Nephron progenitor cell (in vitro differentiated cells): ENCODE data around the gene SELENOO.
A peak's percentile ranks its signal among the peaks of the same experiment; 100 is the strongest.
"Not testable (repeated sequence)": the region's sequence is repeated elsewhere in the genome, so short reads cannot be mapped to it uniquely, and the experiment has no call there.

Experiments used
- DNase-seq: peaks from one replicate; pipeline ENCODE4 v3.0.0; 2021
- H3K27ac Mint-ChIP-seq: 2 replicates; pipeline ENCODE4 v1.8.0; 2021; ENCODE audit warnings: mild to moderate bottlenecking, moderate library complexity, mixed read lengths
- H3K27me3 Mint-ChIP-seq: 2 replicates; pipeline ENCODE4 v1.8.0; 2021; ENCODE audit warnings: mild to moderate bottlenecking, low read depth, mixed read lengths; ENCODE audit not compliant: poor library complexity
- H3K36me3 Mint-ChIP-seq: 2 replicates; pipeline ENCODE4 v1.8.0; 2021; ENCODE audit warnings: low read depth, mixed read lengths
- H3K4me1 Mint-ChIP-seq: 2 replicates; pipeline ENCODE4 v1.8.0; 2021; ENCODE audit warnings: mixed read lengths
- H3K4me3 Mint-ChIP-seq: 2 replicates; pipeline ENCODE4 v1.8.0; 2021; ENCODE audit warnings: mild to moderate bottlenecking, moderate library complexity, mixed read lengths
- H3K9me3 Mint-ChIP-seq: 2 replicates; pipeline ENCODE4 v1.8.0; 2021; ENCODE audit warnings: mild to moderate bottlenecking, moderate library complexity, mixed read lengths
- TF ChIP-seq, protein P1 (sequence below): fragments of 200-600 bp; sonication (generic); IDR thresholded peaks from 2 replicates; pipeline ENCODE4 v1.5.0; 2021; ENCODE audit warnings: antibody characterized with exemption

The SELENOO gene

DNA sequence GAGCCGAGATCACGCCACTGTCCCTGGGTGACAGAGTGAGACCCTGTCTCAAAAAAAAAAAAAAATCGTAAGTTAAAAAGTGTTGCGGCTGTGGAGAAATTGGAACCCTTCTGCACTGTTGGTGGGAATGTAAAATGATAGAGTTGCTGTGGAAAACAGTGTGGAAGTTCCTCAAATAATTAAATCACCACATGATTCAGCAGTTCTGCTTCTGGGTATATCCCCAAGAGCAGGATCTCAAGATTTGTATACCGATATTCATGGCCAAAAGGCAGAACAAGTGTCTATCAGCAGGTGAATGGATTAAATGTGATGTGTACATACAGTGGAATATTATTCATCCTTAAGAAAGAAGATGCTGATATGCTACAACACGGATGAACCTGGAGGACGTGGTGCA is 3.8 kb downstream of the SELENOO start:
- H3K36me3 Mint-ChIP-seq: peaks cover 40% of the 10 kb centered on the region
- H3K27me3 Mint-ChIP-seq: no peaks in the 10 kb centered on the region
- H3K27ac Mint-ChIP-seq: no peak overlapping the region
- H3K9me3 Mint-ChIP-seq: peaks cover 14% of the 10 kb centered on the region
- H3K4me3 Mint-ChIP-seq: no peak overlapping the region
- H3K4me1 Mint-ChIP-seq: peaks cover 32% of the 10 kb centered on the region
- DNase-seq: no peak
- TF ChIP-seq, protein P1, sequence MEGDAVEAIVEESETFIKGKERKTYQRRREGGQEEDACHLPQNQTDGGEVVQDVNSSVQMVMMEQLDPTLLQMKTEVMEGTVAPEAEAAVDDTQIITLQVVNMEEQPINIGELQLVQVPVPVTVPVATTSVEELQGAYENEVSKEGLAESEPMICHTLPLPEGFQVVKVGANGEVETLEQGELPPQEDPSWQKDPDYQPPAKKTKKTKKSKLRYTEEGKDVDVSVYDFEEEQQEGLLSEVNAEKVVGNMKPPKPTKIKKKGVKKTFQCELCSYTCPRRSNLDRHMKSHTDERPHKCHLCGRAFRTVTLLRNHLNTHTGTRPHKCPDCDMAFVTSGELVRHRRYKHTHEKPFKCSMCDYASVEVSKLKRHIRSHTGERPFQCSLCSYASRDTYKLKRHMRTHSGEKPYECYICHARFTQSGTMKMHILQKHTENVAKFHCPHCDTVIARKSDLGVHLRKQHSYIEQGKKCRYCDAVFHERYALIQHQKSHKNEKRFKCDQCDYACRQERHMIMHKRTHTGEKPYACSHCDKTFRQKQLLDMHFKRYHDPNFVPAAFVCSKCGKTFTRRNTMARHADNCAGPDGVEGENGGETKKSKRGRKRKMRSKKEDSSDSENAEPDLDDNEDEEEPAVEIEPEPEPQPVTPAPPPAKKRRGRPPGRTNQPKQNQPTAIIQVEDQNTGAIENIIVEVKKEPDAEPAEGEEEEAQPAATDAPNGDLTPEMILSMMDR: no peak

DNA sequence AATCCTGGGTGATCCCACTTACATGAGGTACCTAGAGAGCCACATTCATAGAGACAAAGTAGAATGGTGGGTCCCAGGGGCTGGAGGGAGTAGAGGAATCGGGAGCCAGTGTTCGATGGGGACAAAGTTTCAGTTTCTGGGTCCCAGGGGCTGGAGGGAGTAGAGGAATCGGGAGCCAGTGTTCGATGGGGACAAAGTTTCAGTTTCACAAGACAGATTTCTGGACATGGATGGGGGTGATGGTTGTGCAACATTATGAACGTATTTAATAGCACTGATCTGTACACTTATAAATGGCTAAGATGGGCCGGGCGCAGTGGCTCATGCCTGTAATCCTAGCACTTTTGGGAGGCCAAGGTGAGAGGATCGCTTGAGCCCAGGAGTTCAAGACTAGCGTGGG is 4.2 kb downstream of the SELENOO start:
- H3K27ac Mint-ChIP-seq, DNase-seq, H3K27me3 Mint-ChIP-seq, H3K4me3 Mint-ChIP-seq: not testable (repeated sequence)
- Mint-ChIP-seq H3K4me1 (peaks cover 36% of the 10 kb centered on the region), H3K9me3 (peaks cover 14% of the 10 kb centered on the region), H3K36me3 (peaks cover 44% of the 10 kb centered on the region)

DNA sequence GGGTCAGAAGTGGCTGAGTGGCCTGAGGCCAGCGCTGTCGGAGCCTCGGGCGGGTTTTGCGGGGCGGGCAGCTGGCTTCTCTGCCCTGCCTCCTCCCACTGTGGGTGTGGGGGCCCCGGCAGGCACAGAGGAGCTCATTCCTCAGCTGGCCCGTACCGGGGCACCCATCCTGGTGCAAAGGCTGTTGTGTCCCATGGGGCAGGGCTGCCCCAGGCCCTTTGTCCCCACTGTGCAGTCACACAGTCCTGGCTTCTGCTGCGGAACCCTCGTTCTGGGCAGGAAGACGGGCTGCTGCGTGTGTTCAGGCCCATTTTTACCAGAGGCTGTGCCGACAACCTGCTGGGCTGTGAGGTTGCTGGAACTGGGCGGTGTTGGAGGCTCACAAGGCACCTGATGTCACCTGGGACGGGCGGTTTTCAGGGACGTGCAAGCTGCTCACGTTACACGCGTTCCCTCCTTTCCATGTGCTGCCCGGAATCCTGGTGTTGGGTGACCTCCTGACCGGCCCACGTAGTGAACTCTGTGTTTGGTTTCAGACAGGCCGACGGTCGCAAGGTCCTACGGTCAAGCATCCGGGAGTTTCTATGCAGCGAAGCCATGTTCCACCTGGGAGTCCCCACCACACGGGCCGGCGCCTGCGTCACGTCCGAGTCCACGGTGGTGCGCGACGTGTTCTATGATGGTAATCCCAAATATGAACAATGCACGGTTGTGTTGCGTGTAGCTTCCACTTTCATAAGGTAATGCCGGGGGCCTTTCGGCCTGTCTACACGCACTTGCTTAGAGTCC is 5.2 kb downstream of the SELENOO start:
- Mint-ChIP-seq H3K4me3 (no peak overlapping the region), H3K9me3 (peaks cover 14% of the 10 kb centered on the region), H3K36me3 (peaks cover 47% of the 10 kb centered on the region), H3K4me1 (peaks cover 36% of the 10 kb centered on the region), H3K27me3 (no peaks in the 10 kb centered on the region), H3K27ac (peak overlapping the region; percentile 84)
- DNase-seq: no peak
- TF ChIP-seq, protein P1: no peak

DNA sequence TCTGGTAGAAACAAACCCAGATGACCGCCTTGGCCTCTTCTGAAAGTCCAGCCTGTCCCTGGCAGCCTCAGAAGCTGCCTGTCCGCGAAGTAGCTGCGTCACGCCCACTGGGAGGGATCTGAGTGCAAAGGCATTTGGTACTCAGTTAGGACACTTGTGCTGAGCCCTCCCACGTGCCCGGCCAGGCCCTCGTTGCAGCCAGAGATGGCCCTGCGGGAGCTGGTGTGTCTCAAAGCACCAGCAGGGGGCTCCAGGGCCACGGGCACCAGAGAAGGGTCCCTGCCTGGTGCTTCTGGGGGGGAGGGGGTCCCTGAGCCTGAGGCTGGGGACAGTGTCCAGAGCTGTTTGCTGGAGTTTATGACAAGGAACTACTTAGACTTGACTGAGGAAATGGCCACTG is 5.8 kb downstream of the SELENOO start:
- Mint-ChIP-seq H3K4me1 (peaks cover 36% of the 10 kb centered on the region), H3K36me3 (peaks cover 52% of the 10 kb centered on the region), H3K27ac (peak overlapping the region; percentile 84), H3K27me3 (no peaks in the 10 kb centered on the region), H3K4me3 (no peak overlapping the region), H3K9me3 (peaks cover 14% of the 10 kb centered on the region)
- TF ChIP-seq, protein P1: peak; percentile 55
- peak; percentile 67 for DNase-seq

DNA sequence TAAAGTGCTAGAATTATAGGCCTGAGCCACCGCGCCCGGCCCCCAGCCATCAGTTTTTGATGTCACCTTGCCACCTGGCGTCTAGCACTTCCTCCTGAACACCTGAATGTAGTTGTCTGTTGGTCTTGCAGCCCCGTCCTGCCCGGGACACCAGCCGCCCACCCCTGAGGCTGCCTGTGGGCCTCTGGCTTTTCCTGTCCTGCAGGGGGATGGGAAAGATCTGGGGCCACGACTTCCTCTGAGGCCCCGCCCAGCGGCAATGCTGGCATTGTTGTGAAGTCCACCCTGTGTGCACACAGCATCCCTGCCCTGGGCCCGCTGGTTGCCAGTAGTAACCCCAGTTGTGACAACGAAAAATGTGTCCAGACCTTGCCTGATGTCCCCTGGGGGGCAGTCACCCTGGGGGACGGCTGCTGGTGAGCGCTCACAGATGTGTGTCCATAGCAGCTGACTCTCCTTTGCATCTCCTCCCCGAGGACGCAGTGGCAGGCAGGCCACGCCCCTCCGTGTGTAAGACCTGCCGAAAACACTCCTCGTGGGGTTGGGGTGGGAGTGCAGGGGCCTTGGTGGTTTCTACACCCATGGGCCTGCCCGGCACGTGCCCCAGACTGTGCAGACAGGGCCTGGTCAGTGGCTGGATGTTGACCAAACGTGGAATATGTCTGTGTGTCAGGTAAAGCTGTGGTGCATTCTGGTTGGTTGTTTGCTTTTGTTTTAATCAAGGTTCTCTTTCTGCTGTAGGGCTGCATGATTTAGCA is 6.8 kb downstream of the SELENOO start:
- Mint-ChIP-seq H3K4me3 (no peak overlapping the region), H3K4me1 (peaks cover 27% of the 10 kb centered on the region), H3K27ac (no peak overlapping the region), H3K27me3 (no peaks in the 10 kb centered on the region), H3K9me3 (peaks cover 13% of the 10 kb centered on the region), H3K36me3 (peaks cover 53% of the 10 kb centered on the region)
- TF ChIP-seq, protein P1: no peak
- no peak for DNase-seq

DNA sequence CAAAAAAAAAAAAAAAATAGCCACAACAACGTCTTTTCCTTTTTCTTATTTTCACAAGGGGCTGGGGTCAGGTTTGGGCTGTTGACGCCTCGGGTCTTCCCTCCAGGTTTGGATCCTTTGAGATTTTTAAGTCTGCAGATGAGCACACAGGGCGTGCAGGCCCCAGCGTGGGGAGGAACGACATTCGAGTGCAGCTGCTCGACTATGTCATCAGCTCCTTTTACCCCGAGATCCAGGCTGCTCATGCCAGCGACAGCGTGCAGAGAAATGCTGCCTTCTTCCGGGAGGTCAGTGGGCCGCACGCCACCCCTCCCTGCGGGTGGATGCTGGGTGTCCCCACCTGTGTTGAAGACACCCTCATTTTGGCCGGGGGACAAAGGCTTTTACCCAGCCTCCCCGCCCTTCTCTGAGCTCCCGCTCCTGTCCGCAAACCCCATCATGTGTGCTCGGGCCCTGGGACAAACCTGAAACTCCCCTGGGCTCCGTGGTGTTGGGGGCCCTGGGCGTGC is 7.7 kb downstream of the SELENOO start:
- H3K4me3 Mint-ChIP-seq: no peak overlapping the region
- peaks cover 6% of the 10 kb centered on the region for H3K9me3 Mint-ChIP-seq
- H3K27me3 Mint-ChIP-seq: no peaks in the 10 kb centered on the region
- peaks cover 53% of the 10 kb centered on the region for H3K36me3 Mint-ChIP-seq
- TF ChIP-seq, protein P1: no peak
- H3K4me1 Mint-ChIP-seq: peaks cover 20% of the 10 kb centered on the region
- no peak overlapping the region for H3K27ac Mint-ChIP-seq
- no peak for DNase-seq
